ENCODE results near the gene CDC37. TPM values are rescaled to one million over a fixed set of nuclear protein-coding genes. Genes with fewer than 3 reads are reported as not detected.
A peak's percentile ranks its signal among the peaks of the same experiment; 100 is the strongest.

Gene CDC37
- total RNA-seq, 1 experiment from 2014 or later, result 204 TPM

GRCh38 chr19:10421240-10422045 lies 18.1 kb upstream of the CDC37 start:
- H3K9me3 Mint-ChIP-seq, result no peaks in the 10 kb centered on the region
- CTCF ChIA-PET, result interaction anchor here (0.5 to 4.8 kb wide), 18 partner anchors 8 to 280 kb away, joined by 3 to 51 read pairs (median 4); partner anchors contain the start of genes CDC37 and QTRT1
- no peaks in the 10 kb centered on the region for H3K36me3 Mint-ChIP-seq
- no peak for DNase-seq (ENCODE audit: low spot score)
- TF ChIP-seq ATF1 (CRISPR knock-in tag; IDR thresholded peaks at IDR 0.05), result no peak
- no peak for TF ChIP-seq STAT6 (CRISPR knock-in tag; conservative IDR thresholded peaks at IDR 0.05; ENCODE audit: low read depth)
- TF ChIP-seq ZNF138 (CRISPR knock-in tag; conservative IDR thresholded peaks at IDR 0.05), result no peak
- TF ChIP-seq FOXJ3 (CRISPR knock-in tag; IDR thresholded peaks at IDR 0.05; ENCODE audit: borderline replicate concordance), result no peak
- TF ChIP-seq ZSCAN18 (CRISPR knock-in tag; IDR thresholded peaks at IDR 0.05), result no peak
- no peak for TF ChIP-seq FOXK1 (CRISPR knock-in tag; IDR thresholded peaks at IDR 0.05)
- no peak for TF ChIP-seq ZNF317 (CRISPR knock-in tag; IDR thresholded peaks at IDR 0.05; ENCODE audit: borderline replicate concordance, low read depth)
- no peak for TF ChIP-seq ZNF512 (CRISPR knock-in tag; IDR thresholded peaks at IDR 0.05; ENCODE audit: borderline replicate concordance)
- no peak for TF ChIP-seq TEAD1 (CRISPR knock-in tag; IDR thresholded peaks at IDR 0.05)
- no peak for TF ChIP-seq SOX15 (CRISPR knock-in tag; IDR thresholded peaks at IDR 0.05)
- TF ChIP-seq TEAD4 (CRISPR knock-in tag; IDR thresholded peaks at IDR 0.05), result no peak
- TF ChIP-seq PRRX2 (CRISPR knock-in tag; IDR thresholded peaks at IDR 0.05), result no peak
- TF ChIP-seq ETV6 (CRISPR knock-in tag; IDR thresholded peaks at IDR 0.05), result no peak
- H3K27ac Mint-ChIP-seq, result no peak overlapping the region
- ATAC-seq, result no peak
- H3K4me1 Mint-ChIP-seq, result peaks cover 24% of the 10 kb centered on the region
- peak overlapping the region; percentile 4 for H3K4me3 Mint-ChIP-seq
- H3K27me3 Mint-ChIP-seq (ENCODE audit: low read depth), result peaks cover 94% of the 10 kb centered on the region
- POLR2A ChIA-PET, result interaction anchor here (1.0 kb wide), 1 partner anchor 274 kb away, joined by 3 read pairs; no protein-coding TSS in a partner anchor

GRCh38 chr19:10420444-10421239 lies 17.3 kb upstream of the CDC37 start, which contains the start of gene PDE4A:
Gene PDE4A (plus strand): TSS chr19:10420538. CDS start chr19:10420765, 227 bp downstream.
- Mint-ChIP-seq H3K27ac (no peak within 1 kb of the TSS), H3K36me3 (no peaks in the 10 kb centered on the region), H3K4me1 (peaks cover 29% of the 10 kb centered on the region), H3K4me3 (peak within 1 kb of the TSS; percentile 77), H3K9me3 (no peaks in the 10 kb centered on the region), H3K27me3 (ENCODE audit: low read depth) (peaks cover 94% of the 10 kb centered on the region)
- TF ChIP-seq CTCF (IDR thresholded peaks at IDR 0.05) (peak; percentile 24; the same call in 1 of the 2 replicates), FOXP1 (CRISPR knock-in tag; IDR thresholded peaks at IDR 0.05; ENCODE audit: borderline replicate concordance) (peak; percentile 86), SP1 (CRISPR knock-in tag; conservative IDR thresholded peaks at IDR 0.05) (peak; percentile 55; the same call in 1 of the 2 replicates), MYBL2 (CRISPR knock-in tag; IDR thresholded peaks at IDR 0.05) (0 out of 2 replicates have a peak, but pooled peaks have one; percentile 58), ZNF423 (CRISPR knock-in tag; IDR thresholded peaks at IDR 0.05) (peak; percentile 55), HMGXB4 (CRISPR knock-in tag; IDR thresholded peaks at IDR 0.05) (no peak), ZNF416 (CRISPR knock-in tag; IDR thresholded peaks at IDR 0.05) (no peak), ZNF263 (CRISPR knock-in tag; IDR thresholded peaks at IDR 0.05; ENCODE audit: low read depth) (peak; percentile 46; the same call in 1 of the 2 replicates), NR2C2 (CRISPR knock-in tag; IDR thresholded peaks at IDR 0.05) (peak; percentile 18; the same call in 1 of the 2 replicates), ATF3 (CRISPR knock-in tag; conservative IDR thresholded peaks at IDR 0.05) (no peak)
- ATAC-seq, result peak; percentile 9
- peak; percentile 64 for DNase-seq (ENCODE audit: low spot score)
- ChIA-PET CTCF (interaction anchor here (0.5 to 4.8 kb wide), 19 partner anchors 9 to 281 kb away, joined by 3 to 51 read pairs (median 4); partner anchors contain the start of genes CDC37 and QTRT1), POLR2A (interaction anchor here (0.8 to 1.0 kb wide), 2 partner anchors 145 to 275 kb away, joined by 3 read pairs; partner anchors contain the start of gene KRI1)
